GM19438 (cell line): Measurements from ENCODE around the gene PHLDB3.
"Not testable (repeated sequence)": the region's sequence is repeated elsewhere in the genome, so short reads cannot be mapped to it uniquely, and the experiment has no call there.

ENCODE experiments used
- ATAC-seq: cut with Tn5 transposase; IDR thresholded peaks from one replicate; pipeline ENCODE4 v1.9.1; 2021; ENCODE audit warnings: low read depth; ENCODE audit not compliant: unreplicated experiment

The PHLDB3 gene

GRCh38 chr19:43447655-43448054 lies 56.9 kb downstream of the PHLDB3 start:
- no peak for ATAC-seq

GRCh38 chr19:43446746-43447489 lies 57.6 kb downstream of the PHLDB3 start:
- no peak for ATAC-seq

- ATAC-seq: no peak
Observed at GRCh38 chr19:43445426-43445825, 59.1 kb downstream of the PHLDB3 start.

- ATAC-seq: no peak
Observed at GRCh38 chr19:43444531-43445287, 59.8 kb downstream of the PHLDB3 start.

GRCh38 chr19:43444091-43444490 lies 60.5 kb downstream of the PHLDB3 start:
- not testable (repeated sequence) for ATAC-seq

- ATAC-seq: no peak
Observed at GRCh38 chr19:43441716-43442115, 62.8 kb downstream of the PHLDB3 start.

- ATAC-seq: no peak
Observed at GRCh38 chr19:43439709-43440063, 64.9 kb downstream of the PHLDB3 start.

GRCh38 chr19:43439032-43439708 lies 65.4 kb downstream of the PHLDB3 start:
- no peak for ATAC-seq

- no peak for ATAC-seq
Observed at GRCh38 chr19:43438291-43439031, 66.1 kb downstream of the PHLDB3 start.

- no peak for ATAC-seq
Observed at GRCh38 chr19:43437712-43438111, 66.8 kb downstream of the PHLDB3 start.

- ATAC-seq: not testable (repeated sequence)
Observed at GRCh38 chr19:43437284-43437683, 67.3 kb downstream of the PHLDB3 start.

- ATAC-seq: no peak
Observed at GRCh38 chr19:43435775-43436174, 68.8 kb downstream of the PHLDB3 start.

- ATAC-seq: no peak
Observed at GRCh38 chr19:43433689-43434088, 70.9 kb downstream of the PHLDB3 start.

- ATAC-seq: no peak
Observed at GRCh38 chr19:43433358-43433673, 71.2 kb downstream of the PHLDB3 start.

- no peak for ATAC-seq
Observed at GRCh38 chr19:43430976-43431375, 73.6 kb downstream of the PHLDB3 start.

- peak; percentile 74 for ATAC-seq
Observed at GRCh38 chr19:43430142-43430710, 74.3 kb downstream of the PHLDB3 start.

- no peak for ATAC-seq
Observed at GRCh38 chr19:43429395-43429794, 75.2 kb downstream of the PHLDB3 start.

GRCh38 chr19:43425567-43426392 lies 78.8 kb downstream of the PHLDB3 start:
- no peak for ATAC-seq
